GM19467 (cell line): ENCODE results near the gene RILPL1.
"Not testable (repeated sequence)": the region's sequence is repeated elsewhere in the genome, so short reads cannot be mapped to it uniquely, and the experiment has no call there.

Experiments used
- ATAC-seq: cut with Tn5 transposase; IDR thresholded peaks from one replicate; pipeline ENCODE4 v1.9.1; 2021; ENCODE audit warnings: mild to moderate bottlenecking, moderate library complexity; ENCODE audit not compliant: unreplicated experiment

The RILPL1 gene

GRCh38 chr12:123471374-123472068, 62.0 kb downstream of the RILPL1 start:
- ATAC-seq, result no peak

DNA sequence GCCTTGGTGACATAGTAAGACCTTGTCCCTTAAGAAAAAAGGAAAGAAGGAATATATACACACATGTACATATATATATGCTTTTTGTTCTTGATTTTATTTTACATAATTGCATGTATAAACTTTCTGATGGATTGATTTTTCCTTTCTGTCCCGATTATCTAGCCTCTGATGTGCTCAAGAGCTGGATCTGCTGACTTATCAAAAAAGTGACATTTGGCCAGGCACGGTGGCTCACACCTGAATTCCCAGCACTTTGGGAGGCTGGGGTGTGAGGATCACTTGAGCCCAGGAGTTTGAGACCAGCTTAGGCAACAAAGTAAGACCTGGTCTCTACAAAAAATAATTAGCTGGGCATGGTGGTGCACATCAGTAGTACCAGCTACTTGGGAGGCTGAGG, 63.5 kb downstream of the RILPL1 start:
- no peak for ATAC-seq

DNA sequence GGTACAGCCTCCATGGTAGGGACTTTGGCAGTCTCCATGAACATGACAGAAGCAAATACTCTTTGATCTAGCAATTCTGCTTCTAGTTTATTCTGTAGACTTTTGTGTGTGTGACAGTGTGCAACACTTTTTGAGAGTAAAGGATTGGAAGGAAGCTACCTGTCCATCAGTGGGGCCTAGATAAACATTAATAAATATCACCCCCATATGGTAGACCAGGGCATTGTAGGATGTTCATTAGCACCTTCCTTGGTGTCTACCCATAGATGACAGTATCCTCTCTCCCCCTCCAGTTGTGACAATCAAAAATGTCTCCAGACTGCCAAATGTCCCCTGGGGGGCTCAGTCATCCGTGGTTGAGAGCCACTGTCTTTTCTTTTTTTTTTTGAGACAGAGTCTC, 64.7 kb downstream of the RILPL1 start:
- no peak for ATAC-seq

- no peak for ATAC-seq
Measured at GRCh38 chr12:123465084-123465483, 68.4 kb downstream of the RILPL1 start.

- not testable (repeated sequence) for ATAC-seq
Measured at GRCh38 chr12:123463174-123463573, 70.3 kb downstream of the RILPL1 start.

DNA sequence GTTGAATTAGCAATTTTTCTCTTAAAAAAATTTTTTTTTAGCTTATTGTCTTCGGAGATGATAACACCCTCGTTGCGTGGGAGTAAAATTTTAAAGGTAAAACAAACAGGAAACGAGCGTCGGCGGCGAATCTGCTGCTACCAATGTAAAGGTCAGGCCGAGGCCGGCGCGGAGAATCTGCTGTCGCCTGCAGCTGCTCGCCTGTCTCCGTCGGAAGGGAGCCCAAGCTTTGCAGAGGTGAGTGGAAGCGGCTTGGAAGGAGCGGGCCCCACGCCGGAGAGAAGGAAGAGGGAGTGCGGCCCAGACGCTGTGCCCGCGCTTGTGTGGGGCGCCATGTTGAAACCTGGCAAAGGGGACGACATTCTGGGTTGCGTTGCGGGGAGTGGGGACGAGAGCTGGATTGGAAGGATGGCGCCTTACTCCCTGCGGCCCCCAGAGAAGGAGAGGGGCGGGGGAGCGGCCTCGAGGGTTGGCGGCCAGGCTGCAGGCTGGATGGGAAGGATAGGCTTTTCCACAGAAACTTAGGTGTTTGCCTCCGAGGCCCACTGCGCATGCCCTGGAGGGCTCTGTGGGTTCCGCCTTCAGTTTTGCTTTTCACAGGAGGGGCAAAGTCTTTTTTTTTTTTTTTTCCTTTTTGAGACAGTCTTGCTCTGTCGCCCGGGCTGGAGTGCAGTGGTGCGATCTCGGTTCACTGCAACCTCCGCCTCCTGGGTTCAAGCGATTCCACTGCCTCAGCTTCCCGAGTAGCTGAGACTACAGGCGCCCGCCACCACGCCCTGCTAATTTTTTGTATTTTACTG, 75.3 kb downstream of the RILPL1 start, which contains the start of gene SNRNP35:
TSS of gene SNRNP35 (plus strand) at position 160 of the 800 bp plus-strand sequence. CDS start 7,402 bp downstream, outside the sequence.
- ATAC-seq, result peak; percentile 48

- ATAC-seq, result no peak
Measured at GRCh38 chr12:123453165-123453564, 80.4 kb downstream of the RILPL1 start.

DNA sequence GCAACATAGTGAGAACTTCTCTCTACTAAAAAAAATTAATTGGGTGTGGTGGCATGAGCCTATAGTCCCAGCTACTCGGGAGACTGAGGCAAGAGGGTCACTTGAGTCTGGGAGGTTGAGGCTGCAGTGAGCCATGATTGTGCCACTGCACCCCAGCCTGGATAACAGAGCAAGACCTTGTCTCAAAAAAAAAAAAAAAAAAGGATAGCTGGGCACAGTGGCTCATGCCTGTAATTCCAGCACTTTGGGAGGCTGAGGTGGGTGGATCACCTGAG, 81.3 kb downstream of the RILPL1 start:
- ATAC-seq, result not testable (repeated sequence)

DNA sequence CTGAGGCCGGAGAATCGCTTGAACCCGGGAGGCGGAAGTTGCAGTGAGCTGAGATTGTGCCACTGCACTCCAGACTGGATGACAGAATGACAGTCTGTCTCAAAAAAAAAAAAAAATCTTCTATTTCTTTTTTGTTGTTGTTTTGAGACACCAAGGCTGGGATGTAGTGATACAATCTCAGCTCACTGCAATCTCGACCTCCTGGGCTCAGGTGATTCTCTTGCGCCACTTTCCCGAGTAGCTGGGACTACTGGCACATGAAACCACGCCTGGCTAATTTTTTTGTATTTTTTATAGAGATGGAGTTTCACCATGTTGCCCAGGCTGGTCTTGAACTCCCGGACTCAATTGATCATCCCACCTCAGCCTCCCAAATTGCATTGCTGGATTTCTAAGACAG, 82.9 kb downstream of the RILPL1 start:
- no peak for ATAC-seq

- ATAC-seq, result no peak
Measured at GRCh38 chr12:123449856-123450255, 83.7 kb downstream of the RILPL1 start.

DNA sequence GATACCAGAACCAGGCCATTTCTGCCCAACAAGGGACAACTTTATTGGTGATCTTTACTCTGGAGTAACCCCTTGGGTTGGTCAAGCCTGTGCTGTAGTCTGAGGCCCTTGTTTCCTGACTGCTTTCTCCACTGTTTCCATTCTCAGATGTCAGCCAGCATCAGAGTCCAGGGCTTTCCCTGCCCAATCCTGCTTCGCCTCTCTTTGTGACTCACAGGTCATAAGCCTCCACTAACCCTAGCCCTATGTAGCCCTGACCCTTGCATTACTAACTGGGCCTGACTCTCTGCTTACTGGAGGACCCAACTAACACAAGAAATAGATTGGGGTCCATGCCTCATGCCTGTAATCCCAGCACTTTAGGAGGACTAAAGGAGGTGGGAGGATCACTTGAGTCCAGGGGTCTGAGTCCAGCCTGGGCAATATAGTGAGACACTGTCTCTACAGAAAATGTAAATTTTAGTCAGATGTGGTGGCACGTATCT, 84.2 kb downstream of the RILPL1 start:
- no peak for ATAC-seq

- no peak for ATAC-seq
Measured at GRCh38 chr12:123446333-123446713, 87.2 kb downstream of the RILPL1 start.

DNA sequence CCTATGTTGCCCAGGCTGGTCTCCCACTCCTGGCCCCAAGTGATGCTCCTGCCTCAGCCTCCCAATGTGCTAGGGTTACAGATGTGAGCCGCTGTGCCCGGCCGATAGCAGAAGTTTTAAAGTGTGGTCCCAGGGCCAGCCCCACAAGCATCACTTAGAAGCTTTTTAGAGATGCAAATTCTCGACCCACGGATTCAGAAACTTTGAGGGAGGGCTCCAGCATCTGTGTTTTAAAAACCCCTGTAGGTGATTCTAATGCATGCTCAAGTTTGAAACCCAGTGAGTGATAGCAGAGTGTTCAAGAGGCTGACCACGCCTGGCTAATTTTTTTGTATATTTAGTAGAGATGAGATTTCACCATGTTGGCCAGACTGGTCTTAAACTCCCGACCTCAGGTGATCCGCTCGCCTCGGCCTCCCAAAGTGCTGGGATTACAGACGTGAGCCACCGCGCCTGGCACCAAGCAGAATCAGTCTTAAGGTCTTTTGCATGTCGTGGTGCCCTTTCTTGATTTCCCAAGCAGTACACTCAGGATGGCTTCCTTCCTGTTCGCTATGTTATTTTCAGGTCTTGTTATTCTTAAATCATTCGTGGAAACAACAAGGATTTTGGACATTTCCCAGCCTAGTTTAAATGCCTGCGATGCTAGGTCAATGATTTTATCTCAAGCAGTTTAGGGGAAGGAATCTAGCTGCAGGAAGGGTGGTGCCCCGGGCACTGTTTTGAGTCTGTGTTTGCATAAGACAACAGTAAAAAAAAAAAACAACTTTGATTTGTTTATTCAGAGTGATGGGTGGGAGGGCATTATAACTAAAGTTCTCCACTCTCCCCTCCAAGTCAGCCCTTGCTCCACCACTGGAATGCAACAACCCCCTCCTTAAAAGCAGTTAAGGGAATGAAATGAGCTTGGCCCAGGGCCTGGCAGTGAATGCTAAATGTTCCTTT, 87.9 kb downstream of the RILPL1 start:
- ATAC-seq, result no peak

DNA sequence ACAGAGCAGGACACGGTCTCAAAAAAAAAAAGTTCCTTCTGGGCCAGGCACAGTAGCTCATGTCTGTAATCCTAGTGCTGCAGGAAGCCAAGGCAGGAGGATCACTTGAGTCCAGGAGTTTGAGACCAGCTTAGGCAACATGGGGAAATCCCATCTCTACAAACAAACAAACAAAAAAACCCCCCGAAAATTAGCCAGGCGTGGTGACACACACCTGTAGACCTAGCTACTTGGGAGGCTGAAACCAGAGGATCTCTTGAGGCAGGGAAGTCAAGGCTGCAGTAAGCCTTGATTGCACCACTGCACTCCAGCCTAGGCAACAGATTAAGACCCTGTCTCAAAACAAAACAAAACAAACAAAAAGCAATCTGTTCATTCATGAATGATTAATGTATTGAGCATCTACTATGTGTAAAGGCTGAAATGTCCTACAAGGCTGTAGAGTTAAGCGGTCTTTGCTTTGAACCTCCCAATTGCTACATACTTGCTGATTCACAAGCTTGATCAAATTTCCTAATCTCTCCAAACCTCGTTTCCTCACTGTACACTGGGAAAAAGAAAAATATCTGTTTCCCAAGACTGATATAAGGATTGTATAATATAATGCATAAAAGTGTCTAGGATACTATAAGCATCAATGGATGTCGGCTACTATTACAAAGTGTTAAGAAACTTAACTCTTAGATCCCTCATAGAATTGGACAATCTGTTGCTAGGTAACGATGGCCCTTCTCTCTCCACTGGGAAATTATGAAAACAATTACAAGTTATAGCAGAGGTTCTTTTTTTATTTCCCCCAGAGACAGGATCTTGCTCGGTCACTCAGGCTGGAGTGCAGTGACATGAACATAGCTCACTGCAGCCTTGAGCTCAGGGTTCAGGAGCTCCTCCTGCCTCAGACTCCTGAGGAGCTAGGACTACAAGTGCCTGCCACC, 89.2 kb downstream of the RILPL1 start:
- no peak for ATAC-seq

- ATAC-seq, result no peak
Measured at GRCh38 chr12:123442774-123443173, 90.7 kb downstream of the RILPL1 start.

DNA sequence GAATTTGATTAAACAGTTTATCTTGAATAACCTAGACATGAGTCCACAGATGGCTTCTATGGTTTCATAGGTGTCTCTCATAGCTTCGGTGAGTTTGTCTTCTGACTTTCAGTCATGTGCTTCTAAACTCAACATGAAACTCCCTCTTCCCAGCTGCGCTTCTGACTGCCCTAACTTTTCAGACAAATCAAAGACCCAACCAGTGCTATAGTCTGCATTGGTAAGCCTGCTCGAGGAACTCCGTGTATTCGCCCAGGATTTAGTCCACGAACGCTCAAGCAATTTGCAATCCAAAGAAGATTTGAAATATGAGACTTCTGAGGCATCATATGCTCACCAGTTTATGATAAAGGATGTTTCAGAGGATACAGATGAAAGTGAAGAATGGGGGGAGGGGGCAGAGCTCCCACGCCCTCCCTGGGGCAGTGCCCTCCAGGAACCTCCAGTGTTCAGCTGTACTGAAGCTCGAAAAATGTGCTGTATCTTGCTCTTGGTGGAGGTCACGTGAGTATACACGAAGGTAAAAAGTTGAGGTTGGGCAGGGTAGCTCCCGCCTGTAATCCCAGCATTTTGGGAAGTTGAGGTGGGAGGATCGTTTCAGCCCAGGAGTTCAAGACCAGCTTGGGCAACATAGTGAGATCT, 91.9 kb downstream of the RILPL1 start:
- no peak for ATAC-seq

DNA sequence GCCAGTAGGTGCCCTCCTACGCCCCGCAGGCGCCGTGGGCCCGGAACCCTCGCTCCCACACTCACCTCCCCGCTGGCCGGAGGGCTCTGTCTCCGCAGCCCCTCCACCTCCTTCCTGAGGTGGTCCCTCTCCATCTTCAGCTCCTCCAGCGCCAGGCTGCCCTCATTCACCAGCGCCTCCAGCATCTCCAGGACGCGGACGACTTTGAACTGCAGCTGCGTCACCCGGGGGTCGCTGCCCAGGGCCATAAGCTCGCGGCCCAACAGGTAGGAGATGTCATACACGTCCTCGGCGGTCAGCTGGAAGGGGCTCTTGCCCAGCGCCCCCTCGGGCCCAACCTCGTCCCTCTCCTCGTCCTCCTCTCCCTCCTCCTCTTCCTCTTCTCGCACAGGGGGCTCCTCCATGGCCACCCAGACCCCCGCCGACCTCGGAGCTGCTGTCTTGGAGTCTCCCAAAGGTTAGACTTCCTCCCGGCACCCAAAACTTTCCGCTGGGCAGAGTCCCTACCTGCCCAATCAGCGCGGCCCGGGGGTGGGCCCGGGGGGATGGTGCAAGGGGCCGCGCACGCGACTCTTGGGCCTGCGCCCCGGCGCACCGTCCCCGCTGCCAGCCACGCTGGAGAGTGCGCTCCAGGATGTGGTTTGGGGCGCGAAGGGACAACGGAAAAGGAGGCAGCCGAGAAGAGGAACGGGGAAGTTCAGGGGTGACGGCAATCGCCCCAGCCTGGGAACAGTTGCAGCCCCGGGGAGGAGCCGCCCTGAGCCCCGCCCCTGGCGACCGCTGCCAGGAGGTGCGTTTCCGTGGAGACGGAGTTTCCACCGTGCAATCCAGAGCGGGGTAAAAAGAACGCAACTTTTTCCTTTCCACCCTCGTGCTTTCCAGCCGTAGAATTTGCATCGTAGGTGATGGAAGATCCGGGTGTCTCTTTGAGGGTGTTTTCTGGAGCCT, 97.2 kb downstream of the RILPL1 start, which contains the start of gene RILPL2:
TSS of gene RILPL2 (minus strand) at position 668 of the 948 bp plus-strand sequence. CDS start at position 404, 264 bp downstream.
- ATAC-seq, result peak; percentile 74

DNA sequence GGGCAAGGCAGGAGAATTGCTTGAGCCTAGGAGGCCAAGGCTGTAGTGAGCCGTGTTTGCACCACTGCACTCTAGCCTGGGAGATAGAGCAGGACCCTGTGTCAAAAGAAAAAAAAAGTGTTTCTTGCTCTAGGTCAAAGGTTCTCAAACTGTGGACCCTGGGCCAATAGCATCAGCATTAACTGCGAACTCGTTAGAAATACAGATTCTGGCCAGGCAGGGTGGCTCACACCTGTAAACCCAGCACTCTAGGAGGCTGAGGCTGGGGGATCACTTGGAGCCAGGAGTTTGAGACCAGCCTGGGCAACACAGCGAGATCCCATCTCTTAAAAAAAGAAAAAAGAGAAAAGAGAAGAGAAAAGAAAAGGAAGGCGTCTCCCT, 97.9 kb downstream of the RILPL1 start:
- no peak for ATAC-seq
